H1 (cell line): ENCODE data around the gene ENO3. TPM values are rescaled to one million over a fixed set of nuclear protein-coding genes. Genes with fewer than 3 reads are reported as not detected.

Source experiments
- CTCF ChIA-PET: fragments of 300-600 bp; sonication (Branson Sonifier 250); formaldehyde crosslinking; loops from one replicate; lab custom pipeline; 2021; ENCODE audit not compliant: partially characterized antibody; lab: Charles Lee
- POLR2A ChIA-PET: fragments of 300-600 bp; sonication (Branson Sonifier 250); formaldehyde crosslinking; loops from one replicate; lab custom pipeline; 2021; ENCODE audit warnings: inconsistent platforms; ENCODE audit not compliant: partially characterized antibody; lab: Charles Lee
- DNase-seq, 2 experiments: peaks; one replicate each; pipeline versions ENCODE4 v3.0.0 to v3.0.0-alpha.2; 2010 to 2022; ENCODE audit warnings: low spot score in 2 of 2, low read depth in 1 of 2, mixed read lengths in 1 of 2
- FAIRE-seq: peaks from 2 replicates; lab custom pipeline; 2011; peaks lifted over from hg19 to GRCh38; lab: Jason Lieb, UNC
- H2AFZ ChIP-seq: 2 replicates; pipeline ENCODE4 v1.8.1; 2012; ENCODE audit warnings: low read length, inconsistent platforms
- H2AK5ac ChIP-seq: 2 replicates; pipeline ENCODE4 v1.6.1; 2013; ENCODE audit warnings: low read depth, low read length
- H2BK120ac ChIP-seq: replicated peaks from 2 replicates; pipeline ENCODE3; 2013; ENCODE audit warnings: low read depth, low read length, inconsistent platforms
- H2BK12ac ChIP-seq: 2 replicates; pipeline ENCODE4 v1.6.1; 2013; ENCODE audit warnings: low read depth, low read length
- H2BK15ac ChIP-seq: 2 replicates; pipeline ENCODE4 v1.6.1; 2013; ENCODE audit warnings: low read length
- H2BK20ac ChIP-seq: 2 replicates; pipeline ENCODE4 v1.6.1; 2013; ENCODE audit warnings: low read length
- H2BK5ac ChIP-seq: 2 replicates; pipeline ENCODE4 v1.6.1; 2013; ENCODE audit warnings: low read depth, low read length
- H3K14ac ChIP-seq: 2 replicates; pipeline ENCODE4 v1.6.1; 2013; ENCODE audit warnings: inconsistent platforms; ENCODE audit not compliant: insufficient read length
- H3K18ac ChIP-seq: 2 replicates; pipeline ENCODE4 v1.6.1; 2013; ENCODE audit warnings: low read length; ENCODE audit errors: extremely low read depth
- H3K23ac ChIP-seq: 2 replicates; pipeline ENCODE4 v1.6.1; 2013; ENCODE audit warnings: inconsistent platforms; ENCODE audit not compliant: insufficient read length
- H3K23me2 ChIP-seq: 2 replicates; pipeline ENCODE4 v1.6.1; 2013; ENCODE audit warnings: low read depth, low read length
- H3K27ac ChIP-seq: 2 replicates; pipeline ENCODE4 v1.6.1; 2011; ENCODE audit warnings: low read depth, low read length, inconsistent platforms
- H3K27me3 ChIP-seq, 4 experiments: replicated peaks in 1 of 4; 1 replicate in 1 of 4; 2 replicates in 3 of 4; pipeline versions ENCODE4 v1.6.1 to v1.8.1; 2011 to 2013; ENCODE audit warnings: low read length in 3 of 4, mild to moderate bottlenecking in 3 of 4, inconsistent platforms in 2 of 4, mixed read lengths in 2 of 4, moderate library complexity in 1 of 4; ENCODE audit not compliant: control insufficient read depth in 3 of 4, insufficient read depth in 3 of 4; ENCODE audit errors: extremely low read depth in 1 of 4
- H3K36me3 ChIP-seq, 4 experiments: 2 replicates each; pipeline versions ENCODE4 v1.6.1 to v1.8.1; 2011 to 2013; ENCODE audit warnings: mild to moderate bottlenecking in 4 of 4, low read length in 3 of 4, moderate library complexity in 2 of 4, control low read depth in 1 of 4, inconsistent platforms in 1 of 4; ENCODE audit not compliant: insufficient read depth in 4 of 4, control insufficient read depth in 2 of 4
- H3K4ac ChIP-seq: replicated peaks from 2 replicates; pipeline ENCODE3; 2013; ENCODE audit warnings: low read length, low read depth, mixed read lengths, inconsistent platforms; ENCODE audit not compliant: insufficient read length
- H3K4me1 ChIP-seq, 4 experiments: replicated peaks in 1 of 4; 1 replicate in 1 of 4; 2 replicates in 3 of 4; pipeline versions ENCODE4 v1.6.1 to v1.8.1; 2011 to 2013; ENCODE audit warnings: low read length in 3 of 4, inconsistent platforms in 2 of 4, mixed read lengths in 1 of 4; ENCODE audit not compliant: insufficient read depth in 4 of 4, control insufficient read depth in 3 of 4
- H3K4me2 ChIP-seq, 2 experiments: 2 replicates each; pipeline versions ENCODE4 v1.6.1 to v1.8.1; 2011 to 2013; ENCODE audit warnings: low read depth in 2 of 2, low read length in 2 of 2, control low read depth in 1 of 2, inconsistent platforms in 1 of 2, mild to moderate bottlenecking in 1 of 2; ENCODE audit not compliant: insufficient read depth in 1 of 2
- H3K4me3 ChIP-seq, 4 experiments: fragments of 200-600, 300-600 bp in 1 of 4; sonication (generic), shearing (Covaris generic), sonication (Bioruptor Twin) in 1 of 4; 2 replicates each; pipeline versions ENCODE4 v1.5.1 to v1.8.1; 2011 to 2016; ENCODE audit warnings: low read length in 4 of 4, low read depth in 3 of 4, control low read depth in 2 of 4, inconsistent platforms in 2 of 4, mild to moderate bottlenecking in 2 of 4, mixed read lengths in 1 of 4, moderate library complexity in 1 of 4; ENCODE audit not compliant: insufficient read depth in 2 of 4; ENCODE audit errors: extremely low read depth in 1 of 4
- H3K56ac ChIP-seq: replicated peaks from 2 replicates; pipeline ENCODE3; 2013; ENCODE audit warnings: low read depth, mild to moderate bottlenecking, mixed read lengths, low read length, inconsistent platforms; ENCODE audit not compliant: insufficient read length
- H3K79me1 ChIP-seq: 2 replicates; pipeline ENCODE4 v1.6.1; 2013; ENCODE audit warnings: low read depth, low read length, control low read depth
- H3K79me2 ChIP-seq, 2 experiments: 2 replicates each; pipeline versions ENCODE4 v1.6.1 to v1.8.1; 2012 to 2013; ENCODE audit warnings: low read length in 2 of 2, mild to moderate bottlenecking in 2 of 2, inconsistent platforms in 1 of 2; ENCODE audit not compliant: insufficient read depth in 2 of 2, control insufficient read depth in 1 of 2
- H3K9ac ChIP-seq, 4 experiments: replicated peaks in 1 of 4; 1 replicate in 1 of 4; 2 replicates in 3 of 4; pipeline versions ENCODE4 v1.6.1 to v1.8.1; 2011 to 2013; ENCODE audit warnings: low read depth in 3 of 4, low read length in 3 of 4, control low read depth in 2 of 4, mild to moderate bottlenecking in 2 of 4, moderate library complexity in 2 of 4, inconsistent platforms in 1 of 4; ENCODE audit errors: extremely low read depth in 1 of 4
- H3K9me3 ChIP-seq, 2 experiments: 2 replicates each; pipeline versions ENCODE4 v1.6.1 to v1.8.1; 2012 to 2013; ENCODE audit warnings: mild to moderate bottlenecking in 2 of 2, moderate library complexity in 2 of 2, control low read depth in 1 of 2, inconsistent platforms in 1 of 2, low read depth in 1 of 2, low read length in 1 of 2, mixed read lengths in 1 of 2; ENCODE audit not compliant: insufficient read depth in 2 of 2
- H4K20me1 ChIP-seq, 2 experiments: replicated peaks in 1 of 2; 2 replicates each; pipeline versions ENCODE3 to v1.8.1; 2011 to 2013; ENCODE audit warnings: inconsistent platforms in 2 of 2, low read length in 2 of 2, mild to moderate bottlenecking in 1 of 2; ENCODE audit not compliant: insufficient read depth in 2 of 2, control insufficient read depth in 1 of 2
- H4K5ac ChIP-seq: 2 replicates; pipeline ENCODE4 v1.6.1; 2013; ENCODE audit warnings: low read length, low read depth, mixed read lengths, inconsistent platforms; ENCODE audit not compliant: insufficient read length
- H4K8ac ChIP-seq: 2 replicates; pipeline ENCODE4 v1.8.0; 2013; ENCODE audit warnings: mild to moderate bottlenecking, moderate library complexity, low read length, inconsistent platforms; ENCODE audit not compliant: insufficient read depth; ENCODE audit errors: extremely low read depth
- H4K91ac ChIP-seq: replicated peaks from 2 replicates; pipeline ENCODE3; 2013; ENCODE audit warnings: low read length, mixed read lengths, inconsistent platforms; ENCODE audit not compliant: insufficient read length
- BCL11A ChIP-seq, 2 experiments: IDR thresholded peaks; one replicate each; pipeline ENCODE4 v1.6.1; 2011; ENCODE audit warnings: low read depth in 2 of 2, low read length in 2 of 2, mild to moderate bottlenecking in 2 of 2
- CHD2 ChIP-seq: IDR thresholded peaks from 2 replicates; pipeline ENCODE4 v1.6.1; 2012; ENCODE audit warnings: low read length, improper control_type of control experiment
- EGR1 ChIP-seq: IDR thresholded peaks from 2 replicates; pipeline ENCODE4 v1.6.1; 2011; ENCODE audit warnings: low read depth, low read length, borderline replicate concordance
- JUN ChIP-seq: IDR thresholded peaks from 2 replicates; pipeline ENCODE4 v1.6.1; 2011; ENCODE audit warnings: low read depth, mild to moderate bottlenecking, improper control_type of control experiment, low read length
- KDM4A ChIP-seq: IDR thresholded peaks from one replicate; pipeline ENCODE4 v1.7.1; 2012; ENCODE audit warnings: low read depth, mild to moderate bottlenecking, moderate library complexity, low read length, inconsistent platforms; ENCODE audit not compliant: severe bottlenecking
- NANOG ChIP-seq: IDR thresholded peaks from 2 replicates; pipeline ENCODE4 v1.6.1; 2011; ENCODE audit warnings: low read length, low read depth, mild to moderate bottlenecking, inconsistent platforms; ENCODE audit not compliant: insufficient read depth, poor library complexity, severe bottlenecking
- POU5F1 ChIP-seq: IDR thresholded peaks from 2 replicates; pipeline ENCODE4 v1.6.1; 2011; ENCODE audit warnings: low read depth, mild to moderate bottlenecking, low read length, moderate library complexity
- RNF2 ChIP-seq: fragments of 200-900, 300-1000 bp; sonication (generic); IDR thresholded peaks from 2 replicates; pipeline ENCODE4 v1.7.1; 2016; ENCODE audit warnings: borderline replicate concordance, low read depth, mild to moderate bottlenecking, antibody characterized with exemption, low read length; ENCODE audit not compliant: poor library complexity, severe bottlenecking; ENCODE audit errors: missing control alignments
- SP4 ChIP-seq: IDR thresholded peaks from 2 replicates; pipeline ENCODE4 v1.6.1; 2012; ENCODE audit warnings: low read length, inconsistent platforms
- WGBS, 2 experiments: shearing (Covaris generic) in 1 of 2; methylation state at CpG; one replicate each; pipeline versions ENCODE4 v1.1.6 to v1.1.7; 2013 to 2015; ENCODE audit warnings: low lambda C conversion rate in 2 of 2, mixed read lengths in 2 of 2, inconsistent platforms in 1 of 2, low coverage in 1 of 2, missing lambda C conversion rate in 1 of 2; ENCODE audit not compliant: insufficient replicate concordance in 2 of 2, insufficient coverage in 1 of 2, insufficient read length in 1 of 2; ENCODE audit errors: extremely low coverage in 1 of 2, missing lambda C conversion rate in 1 of 2; 5-methylcytosine and 5-hydroxymethylcytosine counted together
- polyA plus RNA-seq, 7 experiments: library from polyadenylated mRNA; depleted of rRNA in 3 of 7; stranded (reverse) in 5 of 7; unstranded in 2 of 7; fragments of >200 nt in 5 of 7; fragments of 200-250 nt in 2 of 7; gene quantifications; 1 replicate in 5 of 7; 2 replicates in 1 of 7; 4 replicates in 1 of 7; pipeline versions ENCODE4 v1.2.1 to v1.2.3, GENCODE V29; 2011 to 2013; ENCODE audit warnings: missing spikeins in 2 of 7, mixed read lengths in 2 of 7
- total RNA-seq: library from RNA; stranded (reverse); fragmentation: NEBNext Ultra II Directional; extraction: Animal tissue kit (Norgen Biotek cat#: 25700); gene quantifications from 2 replicates; pipeline ENCODE4 v1.2.1, GENCODE V29; 2021

ENO3 gene
- total and polyA plus RNA-seq, 2 of the 8 experiments (the other 6 are each of a cell fraction or from before 2014, with no cell fraction given), result 25.0 to 25.7 TPM

DNA sequence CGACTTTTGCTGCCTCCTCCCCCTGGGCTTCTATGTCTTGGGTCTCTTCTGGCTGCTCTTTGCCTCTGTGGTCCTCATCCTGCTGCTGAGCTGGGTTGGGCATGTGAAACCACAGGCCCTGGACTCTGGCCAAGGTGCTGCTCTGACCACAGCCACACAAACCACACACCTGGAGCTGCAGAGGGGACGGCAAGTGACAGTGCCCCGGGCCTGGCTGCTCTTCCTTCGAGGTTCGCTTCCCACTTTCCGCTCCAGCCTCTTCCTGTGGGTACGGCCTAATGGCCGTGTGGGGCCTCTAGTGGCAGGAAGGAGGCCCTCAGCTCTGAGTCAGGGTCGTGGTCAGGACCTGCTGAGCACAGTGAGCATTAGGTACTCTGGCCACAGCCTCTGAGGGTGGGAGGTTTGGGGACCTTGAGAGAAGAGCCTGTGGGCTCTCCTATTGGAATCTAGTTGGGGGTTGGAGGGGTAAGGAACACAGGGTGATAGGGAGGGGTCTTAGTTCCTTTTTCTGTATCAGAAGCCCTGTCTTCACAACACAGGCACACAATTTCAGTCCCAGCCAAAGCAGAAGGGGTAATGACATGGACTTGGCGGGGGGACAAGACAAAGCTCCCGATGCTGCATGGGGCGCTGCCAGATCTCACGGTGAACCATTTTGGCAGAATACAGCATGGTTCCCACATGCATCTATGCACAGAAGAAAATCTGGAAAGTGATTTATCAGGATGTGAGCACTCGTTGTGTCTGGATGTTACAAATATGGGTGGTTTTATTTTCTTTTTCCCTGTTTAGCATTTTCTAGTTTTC lies 16.5 kb upstream of the ENO3 start:
- H3K56ac ChIP-seq, result no peak overlapping the region
- no peak overlapping the region for H4K8ac ChIP-seq
- no peaks in the 10 kb centered on the region for H3K27me3 ChIP-seq
- H4K91ac ChIP-seq, result no peak overlapping the region
- H3K9me3 ChIP-seq, result no peaks in the 10 kb centered on the region
- no peak overlapping the region for H3K9ac ChIP-seq
- no peak overlapping the region for H2BK15ac ChIP-seq
- peaks cover 0 to 8% (median 6%) of the 10 kb centered on the region in 4 experiments; a peak in 6 of 7 replicates for H3K4me1 ChIP-seq
- no peak overlapping the region for H3K4ac ChIP-seq
- no peak overlapping the region for H2BK20ac ChIP-seq
- H2BK5ac ChIP-seq, result no peak overlapping the region
- H3K79me1 ChIP-seq, result peaks cover 9% of the 10 kb centered on the region
- ChIA-PET CTCF (interaction anchor here (0.7 to 1.3 kb wide), 8 partner anchors 9 to 131 kb away, joined by 3 to 10 read pairs (median 4); no protein-coding TSS in a partner anchor), POLR2A (interaction anchor here (0.7 to 27.4 kb wide), 12 partner anchors 8 to 63 kb away, joined by 3 to 987 read pairs (median 8); partner anchors contain the start of genes C17orf107, CHRNE, ENO3 and INCA1)
- H3K23ac ChIP-seq, result no peak overlapping the region
- no peak overlapping the region for H2BK12ac ChIP-seq
- 83% methylated on average over 14 of the region's 14 CpGs; no CpG with 5 or more reads in 1 of the 2 experiments for WGBS, 2 experiments
- peaks cover 8% of the 10 kb centered on the region; the same call in 1 of the 2 replicates for H3K23me2 ChIP-seq
- peaks cover 9 to 16% (median 13%) of the 10 kb centered on the region in 4 experiments for H3K36me3 ChIP-seq
- no peak overlapping the region for H2AK5ac ChIP-seq
- no peak overlapping the region for H3K27ac ChIP-seq
- H3K18ac ChIP-seq, result no peak overlapping the region
- no peak overlapping the region for H3K4me2 ChIP-seq
- H2AFZ ChIP-seq, result no peak overlapping the region
- FAIRE-seq (no peak), DNase-seq (no peak)
- H3K14ac ChIP-seq, result no peak overlapping the region
- H3K4me3 ChIP-seq, result no peak overlapping the region
- no peak overlapping the region for H4K5ac ChIP-seq
- peaks cover 0 to 1% of the 10 kb centered on the region in 2 experiments for H4K20me1 ChIP-seq
- peaks cover 0 to 12% of the 10 kb centered on the region in 2 experiments; a peak in 3 of 4 replicates for H3K79me2 ChIP-seq
- no peak overlapping the region for H2BK120ac ChIP-seq
- TF ChIP-seq SP4 (no peak), POU5F1 (no peak), CHD2 (no peak), NANOG (no peak), EGR1 (0 out of 2 replicates have a peak, but pooled peaks have one; percentile 15), KDM4A (no peak), BCL11A (IDR thresholded peaks at IDR 0.05; ENCODE audit: low read depth in 2 of 2, low read length in 2 of 2) (no peak), RNF2 (no peak), JUN (no peak)
